Fibroblast of peridontal ligament (primary cell): ENCODE data around the gene TMEM150B.
A peak's percentile ranks its signal among the peaks of the same experiment; 100 is the strongest.

Source experiments
- DNase-seq: peaks from one replicate; pipeline ENCODE4 v3.0.0-alpha.2; 2010; ENCODE audit errors: extremely low read depth

TMEM150B gene

GRCh38 chr19:55355213-55355821, 30.2 kb upstream of the TMEM150B start:
- no peak for DNase-seq

GRCh38 chr19:55354698-55355212, 29.6 kb upstream of the TMEM150B start, which contains the start of gene COX6B2:
COX6B2 (minus strand) TSS chr19:55354719; CDS start chr19:55354521, 198 bp downstream.
- no peak for DNase-seq

DNA sequence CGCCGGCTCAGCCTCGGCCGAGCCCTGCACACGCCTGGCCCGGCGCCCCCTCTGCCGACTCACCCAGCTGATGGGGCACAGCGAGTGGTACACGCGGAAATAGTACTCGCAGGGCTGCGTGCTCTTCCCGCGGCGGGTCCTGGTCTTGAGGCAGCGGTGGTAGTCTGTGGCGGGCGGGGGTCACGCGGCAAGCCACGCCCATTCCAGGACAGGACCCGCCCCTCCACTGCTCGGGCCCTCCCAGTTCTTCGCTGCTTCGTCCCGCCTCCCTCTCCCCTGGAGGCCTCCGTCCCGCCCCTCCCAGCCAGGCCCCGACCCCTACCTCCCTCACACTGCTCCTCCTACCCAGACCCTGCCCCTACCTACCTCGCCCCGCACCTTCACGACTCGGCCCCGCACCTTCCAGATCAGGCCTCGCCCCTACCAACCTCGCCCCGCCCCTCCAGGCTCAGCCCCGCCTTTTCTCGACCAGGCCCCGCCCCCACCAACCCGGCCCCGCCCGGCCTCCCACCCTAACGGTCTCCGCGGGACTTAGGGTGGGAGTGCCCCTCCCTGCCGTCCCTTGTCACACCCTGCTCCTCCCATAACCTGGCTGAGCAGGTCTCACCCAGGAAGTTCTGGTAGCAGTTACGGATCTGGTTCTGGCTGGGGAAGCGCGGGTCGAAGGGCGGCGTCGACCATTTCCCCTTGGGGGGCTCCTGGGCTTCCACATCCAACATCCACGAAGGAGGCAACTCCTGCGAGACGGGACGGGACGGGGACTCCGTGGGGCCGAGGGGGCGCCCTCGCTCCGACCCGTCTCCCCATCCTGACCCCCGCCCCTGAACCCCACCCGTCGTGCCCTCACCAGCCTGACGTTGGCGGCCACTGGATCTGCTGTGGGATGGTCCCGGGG, 28.9 kb upstream of the TMEM150B start:
- DNase-seq = peak; percentile 18

DNA sequence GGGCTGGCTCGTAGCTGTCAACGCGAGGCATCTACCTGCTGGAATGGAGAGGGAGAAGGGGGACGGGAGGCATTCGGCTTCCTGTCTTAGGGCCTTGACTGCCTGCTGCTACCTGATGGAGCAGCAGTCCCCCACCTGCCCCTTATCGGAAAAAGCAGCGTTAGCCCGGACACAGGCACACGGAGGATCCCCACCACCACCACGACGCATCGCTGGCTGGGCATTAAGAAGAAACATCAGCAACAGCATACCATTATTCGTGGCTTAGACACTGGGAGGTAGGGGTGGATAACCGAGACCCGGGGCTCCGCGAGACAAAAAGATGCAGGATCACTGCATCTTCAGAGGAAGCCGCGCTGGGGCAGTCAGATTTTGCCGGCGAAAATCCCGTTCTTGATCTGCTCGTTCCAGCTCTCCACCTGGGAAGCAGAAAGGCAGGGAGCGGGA, 28.2 kb upstream of the TMEM150B start:
- DNase-seq = no peak

GRCh38 chr19:55352549-55353145, 27.5 kb upstream of the TMEM150B start:
- DNase-seq = no peak

DNA sequence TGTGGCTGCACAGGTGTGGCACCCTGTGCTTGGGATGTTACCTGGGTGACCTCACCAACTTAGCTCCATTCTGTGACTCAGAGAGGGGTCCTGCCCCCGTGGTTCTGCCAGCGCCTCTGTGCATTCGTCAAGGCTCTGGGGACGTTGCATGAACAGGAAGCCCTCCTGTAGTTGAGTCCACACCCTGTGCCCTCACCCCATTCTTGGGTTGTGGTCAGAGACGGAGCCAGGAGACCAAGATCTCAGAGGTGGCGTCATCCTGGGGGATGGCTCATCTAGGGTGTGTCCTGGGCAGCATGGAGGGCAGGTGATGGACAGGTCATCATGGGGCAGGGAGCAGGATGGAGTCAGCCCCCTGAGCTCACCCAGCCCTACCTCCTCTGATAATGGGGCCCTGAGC, 26.9 kb upstream of the TMEM150B start:
- no peak for DNase-seq

- DNase-seq = no peak
Observed at GRCh38 chr19:55350620-55351315, 25.6 kb upstream of the TMEM150B start.

DNA sequence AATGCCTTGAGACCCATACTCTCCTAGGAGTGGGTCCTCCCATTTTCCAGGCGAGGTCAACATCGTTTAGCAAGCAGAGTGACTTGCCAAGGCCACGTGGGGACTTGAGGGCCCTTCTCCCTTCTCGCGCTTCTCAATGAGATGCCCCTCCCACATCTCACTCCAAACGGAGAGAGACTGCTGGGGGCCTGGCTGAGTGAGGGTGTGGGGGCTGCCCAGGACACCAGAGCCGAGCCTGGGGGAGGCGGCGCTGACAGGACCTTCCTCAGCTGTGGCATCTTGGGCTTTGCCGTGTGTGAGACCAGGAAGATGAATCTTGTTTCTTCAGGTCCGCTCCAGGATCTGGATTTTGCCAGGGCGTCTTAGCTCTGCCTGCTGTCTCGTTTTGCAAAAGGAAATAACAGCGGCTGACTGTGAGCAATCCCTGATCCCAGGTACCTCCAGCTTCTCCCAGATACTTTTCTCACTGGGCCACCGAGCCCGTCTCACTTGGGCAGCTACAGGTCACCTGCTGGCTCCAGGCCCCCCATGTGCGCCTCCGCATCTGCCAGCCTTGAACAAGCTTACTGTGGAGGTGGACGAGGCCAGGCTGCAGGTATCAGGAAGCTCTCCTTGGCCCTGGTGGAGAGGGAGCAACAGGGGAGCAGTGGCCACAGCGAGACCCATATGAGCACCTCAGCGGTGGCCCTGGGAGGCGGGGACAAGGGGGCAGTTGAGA, 23.3 kb upstream of the TMEM150B start:
- DNase-seq = no peak

- no peak for DNase-seq
Observed at GRCh38 chr19:55347442-55348009, 22.4 kb upstream of the TMEM150B start.

DNA sequence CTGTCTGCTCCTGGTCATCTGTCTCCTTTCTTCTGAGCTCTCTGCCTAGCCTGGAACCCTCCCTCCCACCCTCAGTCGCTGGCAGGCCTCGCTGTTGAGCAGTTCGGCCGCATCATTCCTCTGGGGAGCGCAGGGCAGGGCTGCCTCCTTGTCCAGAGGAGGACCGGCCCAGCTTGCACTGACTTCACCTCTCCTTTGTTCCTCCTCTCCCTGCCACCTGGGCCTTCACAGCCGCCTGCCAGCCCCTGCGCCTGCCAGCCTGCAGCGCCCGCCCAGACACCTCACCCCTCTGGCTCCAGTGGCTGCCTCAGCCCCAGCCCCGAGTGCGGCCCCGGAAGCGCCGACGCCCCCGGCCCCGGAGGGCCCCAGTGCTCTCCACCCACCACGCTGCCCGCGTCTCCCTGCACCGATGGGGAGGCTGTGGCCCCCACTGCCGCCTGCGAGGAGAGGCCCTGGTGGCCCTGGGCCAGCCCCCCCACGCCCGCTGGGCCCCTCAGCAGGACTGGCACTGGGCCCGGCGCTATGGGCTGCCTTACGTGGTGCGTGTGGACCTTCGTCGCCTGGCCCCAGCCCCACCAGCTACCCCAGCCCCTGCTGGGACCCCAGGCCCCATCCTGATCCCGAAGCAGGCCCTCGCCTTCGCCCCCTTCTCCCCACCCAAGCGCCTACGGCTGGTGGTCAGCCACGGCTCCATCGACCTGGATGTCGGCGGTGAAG, 21.7 kb upstream of the TMEM150B start:
- no peak for DNase-seq

DNA sequence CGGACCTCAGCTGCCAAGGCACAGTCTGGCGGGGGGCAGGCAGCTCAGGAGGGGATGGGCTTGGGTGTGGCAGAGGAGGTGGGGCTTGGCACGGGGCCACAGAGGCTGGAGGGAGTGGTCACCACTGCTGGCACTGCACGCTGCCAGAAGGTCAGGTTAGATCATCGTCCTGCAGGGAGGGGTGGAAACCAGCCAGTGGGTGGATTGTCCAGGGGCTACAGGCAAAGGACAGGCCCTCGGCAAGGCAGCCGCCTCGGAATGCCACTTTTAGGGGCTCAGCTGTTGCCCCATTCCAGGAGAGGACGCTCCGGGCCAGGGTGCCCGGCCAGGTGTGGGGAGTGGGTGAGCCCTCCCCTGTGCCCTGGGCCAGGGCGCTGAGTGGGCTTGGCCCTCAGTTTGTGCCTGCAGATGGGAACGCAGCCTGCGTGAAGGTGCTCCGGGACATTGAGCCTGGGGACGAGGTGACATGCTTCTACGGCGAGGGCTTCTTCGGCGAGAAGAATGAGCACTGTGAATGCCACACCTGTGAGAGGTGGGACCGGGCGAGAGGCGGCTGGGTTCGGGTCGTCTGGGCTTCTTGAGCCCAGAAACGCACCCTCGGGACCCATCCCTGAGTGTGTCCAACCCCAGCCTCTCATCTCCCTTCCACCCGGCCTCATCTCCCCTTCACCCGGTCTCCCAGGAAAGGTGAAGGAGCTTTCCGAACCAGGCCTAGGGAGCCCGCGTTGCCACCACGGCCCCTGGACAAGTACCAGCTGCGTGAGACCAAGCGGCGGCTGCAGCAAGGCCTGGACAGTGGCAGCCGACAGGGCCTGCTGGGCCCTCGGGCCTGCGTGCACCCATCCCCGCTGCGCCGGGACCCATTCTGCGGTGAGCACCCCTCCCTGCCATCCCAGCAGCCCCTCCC, 20.9 kb upstream of the TMEM150B start:
- no peak for DNase-seq

DNA sequence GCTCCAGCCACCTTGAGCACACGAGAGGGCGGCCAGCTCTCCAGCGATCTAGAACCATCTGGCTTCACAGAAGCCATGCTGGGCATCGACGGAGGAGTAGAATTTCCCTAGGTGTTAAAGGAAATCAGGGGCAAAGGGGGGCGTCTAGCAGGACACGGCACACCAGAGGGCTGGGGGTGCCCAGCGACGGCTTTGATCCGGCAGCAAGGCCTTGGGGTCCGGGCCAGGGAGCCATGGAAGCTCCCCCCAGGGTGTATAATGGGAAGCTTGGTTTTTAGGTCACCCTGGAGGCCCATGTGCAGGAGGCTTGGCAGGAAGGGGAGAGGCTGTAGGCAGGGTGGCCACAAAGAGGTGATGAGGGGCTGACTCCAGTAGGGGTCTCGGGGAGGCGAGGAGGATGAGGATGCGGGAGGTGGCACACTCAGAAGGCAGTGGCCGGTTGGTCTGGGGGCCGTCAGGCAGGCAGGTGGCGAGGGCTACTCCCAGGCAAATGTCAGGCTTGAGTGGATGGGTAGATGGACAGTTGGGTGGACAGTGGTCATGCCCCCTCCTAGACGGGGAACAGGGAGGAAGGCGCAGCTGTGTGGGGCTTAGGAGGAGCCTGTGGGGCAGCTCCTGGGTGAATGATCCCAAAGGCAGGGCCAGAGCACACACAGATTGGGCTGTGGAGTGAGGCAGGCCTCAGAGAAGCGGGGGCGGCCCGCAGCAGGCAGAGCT, 20.1 kb upstream of the TMEM150B start:
- no peak for DNase-seq

- no peak for DNase-seq
Observed at GRCh38 chr19:55344444-55344843, 19.3 kb upstream of the TMEM150B start.

- DNase-seq = no peak
Observed at GRCh38 chr19:55341595-55342531, 16.7 kb upstream of the TMEM150B start.

DNA sequence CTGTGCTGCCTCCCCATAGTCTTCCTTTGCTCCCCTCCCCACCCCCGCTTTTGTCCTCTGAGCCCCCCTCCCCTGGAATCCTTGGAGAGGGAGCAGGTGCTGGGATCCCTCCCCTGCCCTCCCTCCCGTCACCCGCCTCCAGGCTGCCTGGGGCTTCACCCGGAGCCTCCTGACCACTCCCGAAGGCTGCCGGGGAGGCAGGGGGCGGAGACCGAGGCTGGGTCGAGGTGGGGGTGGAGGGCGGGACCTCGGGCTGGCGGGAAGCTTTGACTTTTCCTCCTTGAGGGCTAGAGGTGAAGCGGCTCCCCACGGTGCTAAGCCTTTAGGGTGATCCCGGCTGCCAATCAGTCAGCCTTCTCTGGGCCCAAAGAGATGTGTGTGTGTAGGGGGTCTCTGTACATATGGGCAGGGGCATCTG, 16.0 kb upstream of the TMEM150B start:
- peak; percentile 35 for DNase-seq

DNA sequence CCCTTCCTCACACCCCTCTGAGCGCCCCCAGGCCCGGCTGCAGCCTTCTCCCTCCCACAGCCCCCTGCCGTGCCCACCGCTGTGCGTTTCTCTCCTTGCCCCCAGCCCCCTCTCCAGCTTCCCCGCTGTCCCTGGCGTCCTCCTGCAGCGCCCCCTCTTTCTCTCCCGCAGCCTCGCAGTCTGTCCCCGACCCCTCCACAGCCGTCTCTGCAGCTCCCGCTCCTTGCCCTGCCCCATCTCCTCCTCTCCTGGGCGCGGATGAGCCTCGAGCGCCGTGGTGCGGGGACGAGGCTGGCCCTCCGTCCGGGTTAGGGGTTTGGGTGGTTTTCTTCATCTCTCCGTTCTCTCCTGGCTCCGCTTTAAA, 15.6 kb upstream of the TMEM150B start:
- DNase-seq = no peak
